ENCODE results near the gene NAA50. TPM values are rescaled to one million over a fixed set of nuclear protein-coding genes. Genes with fewer than 3 reads are reported as not detected.

Gene NAA50
- total and polyA plus RNA-seq, 10 donors: 24.4 to 100 (median 71.1) TPM

DNA sequence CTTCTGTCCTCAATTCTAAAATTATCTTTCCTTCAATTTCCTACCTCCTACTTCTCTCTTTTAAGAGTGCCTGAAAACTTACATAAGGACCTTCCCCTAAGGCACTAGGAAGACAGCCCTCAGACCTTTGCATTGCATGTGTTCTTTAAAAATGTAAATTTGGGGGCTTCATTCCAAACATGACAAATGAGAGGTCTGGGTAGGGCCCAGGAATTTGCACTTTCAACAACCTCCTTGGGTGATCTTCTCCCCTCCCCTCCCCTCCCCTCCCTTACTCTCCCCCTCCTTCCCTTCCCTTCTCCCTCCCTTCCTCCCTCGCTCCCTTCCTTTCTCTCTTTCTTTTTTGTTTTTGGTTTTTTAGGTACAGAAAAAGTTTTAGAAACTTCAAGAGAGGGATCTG lies 68.3 kb downstream of the NAA50 start:
- H3K9me3 ChIP-seq: no peaks in the 10 kb centered on the region
- H3K4me1 ChIP-seq: peaks cover 0 to 27% (median 0%) of the 10 kb centered on the region in 6 donors
- TF ChIP-seq, protein P1, sequence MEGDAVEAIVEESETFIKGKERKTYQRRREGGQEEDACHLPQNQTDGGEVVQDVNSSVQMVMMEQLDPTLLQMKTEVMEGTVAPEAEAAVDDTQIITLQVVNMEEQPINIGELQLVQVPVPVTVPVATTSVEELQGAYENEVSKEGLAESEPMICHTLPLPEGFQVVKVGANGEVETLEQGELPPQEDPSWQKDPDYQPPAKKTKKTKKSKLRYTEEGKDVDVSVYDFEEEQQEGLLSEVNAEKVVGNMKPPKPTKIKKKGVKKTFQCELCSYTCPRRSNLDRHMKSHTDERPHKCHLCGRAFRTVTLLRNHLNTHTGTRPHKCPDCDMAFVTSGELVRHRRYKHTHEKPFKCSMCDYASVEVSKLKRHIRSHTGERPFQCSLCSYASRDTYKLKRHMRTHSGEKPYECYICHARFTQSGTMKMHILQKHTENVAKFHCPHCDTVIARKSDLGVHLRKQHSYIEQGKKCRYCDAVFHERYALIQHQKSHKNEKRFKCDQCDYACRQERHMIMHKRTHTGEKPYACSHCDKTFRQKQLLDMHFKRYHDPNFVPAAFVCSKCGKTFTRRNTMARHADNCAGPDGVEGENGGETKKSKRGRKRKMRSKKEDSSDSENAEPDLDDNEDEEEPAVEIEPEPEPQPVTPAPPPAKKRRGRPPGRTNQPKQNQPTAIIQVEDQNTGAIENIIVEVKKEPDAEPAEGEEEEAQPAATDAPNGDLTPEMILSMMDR (IDR thresholded peaks at IDR 0.05 in 8 of 11, conservative IDR thresholded peaks at IDR 0.05 in 3 of 11): no peak
- TF ChIP-seq POLR2A (IDR thresholded peaks at IDR 0.05) (no peak), POLR2AphosphoS5 (IDR thresholded peaks at IDR 0.05) (no peak)
- intact Hi-C loops (cut with DNase I; ENCODE audit: low total_unique reads): no loop called here
- DNase-seq: no peak
- H3K36me3 ChIP-seq: peaks cover 0 to 50% (median 22%) of the 10 kb centered on the region in 6 donors
- H3K27ac ChIP-seq: peak overlapping the region in 1 of 8 donors; percentile 81
- H3K27me3 ChIP-seq (replicated peaks in 1 of 7): no peaks in the 10 kb centered on the region
- 94 to 100% (median 96%) methylated on average over 1 of the region's 1 CpG for WGBS, 5 donors
- no peak overlapping the region for H3K4me3 ChIP-seq

DNA sequence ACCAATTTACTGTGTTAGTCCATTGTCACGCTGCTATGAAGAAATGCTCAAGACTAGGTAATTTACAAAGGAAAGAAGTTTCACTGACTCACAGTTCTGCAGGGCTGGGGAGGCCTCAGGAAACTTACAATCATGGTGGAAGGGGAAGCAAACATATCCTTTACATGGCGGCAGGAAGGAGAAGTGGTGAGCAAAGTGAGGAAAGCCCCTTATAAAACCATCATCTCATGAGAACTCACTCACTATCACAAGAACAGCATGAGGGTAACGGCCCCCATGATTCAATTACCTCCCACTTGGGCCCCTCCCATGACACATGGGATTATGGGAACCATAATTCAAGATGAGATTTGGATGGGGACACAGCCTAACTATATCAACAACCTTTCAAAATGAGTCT lies 69.8 kb downstream of the NAA50 start:
- Histone ChIP-seq H3K36me3 (peaks cover 0 to 62% (median 23%) of the 10 kb centered on the region in 6 donors), H3K4me3 (no peak overlapping the region)

DNA sequence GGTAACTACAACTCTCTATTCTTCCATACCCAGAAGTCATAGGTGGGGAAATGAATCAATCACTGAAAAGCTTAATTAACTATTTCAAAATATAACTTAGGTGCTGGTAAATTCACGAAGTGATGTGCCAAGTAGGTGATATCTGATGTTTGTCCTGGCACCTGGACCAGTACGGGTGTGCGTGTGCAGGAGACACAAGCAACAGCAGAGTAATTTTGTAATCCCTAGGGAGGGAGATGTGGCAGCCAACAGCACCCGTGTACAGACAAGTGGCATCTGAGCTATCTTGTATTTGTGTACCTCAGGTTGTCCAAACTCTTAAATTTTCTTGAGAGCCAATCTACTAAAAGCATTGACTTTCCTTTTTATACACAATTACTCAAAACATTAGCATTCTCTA lies 72.5 kb downstream of the NAA50 start:
- no peak for DNase-seq
- Histone ChIP-seq H3K27ac (no peak overlapping the region), H3K9me3 (no peaks in the 10 kb centered on the region), H3K36me3 (peaks cover 0 to 77% (median 23%) of the 10 kb centered on the region in 6 donors), H3K4me3 (no peak overlapping the region), H3K4me1 (peaks cover 0 to 33% (median 0%) of the 10 kb centered on the region in 6 donors), H3K27me3 (replicated peaks in 1 of 7) (no peaks in the 10 kb centered on the region)
- intact Hi-C loops (cut with DNase I; ENCODE audit: low total_unique reads): no loop called here
- 76 to 87% (median 81%) methylated on average over 4 of the region's 4 CpGs for WGBS, 5 donors
- TF ChIP-seq POLR2AphosphoS5 (IDR thresholded peaks at IDR 0.05) (no peak), POLR2A (IDR thresholded peaks at IDR 0.05) (no peak)
- TF ChIP-seq, protein P1 (IDR thresholded peaks at IDR 0.05 in 8 of 11, conservative IDR thresholded peaks at IDR 0.05 in 3 of 11): no peak

More for the DNA sequence above, 69.8 kb downstream of the NAA50 start:
- peak overlapping the region in 4 of 8 donors; percentile 39 to 81 (median 62) for H3K27ac ChIP-seq
- no peaks in the 10 kb centered on the region for H3K27me3 ChIP-seq (replicated peaks in 1 of 7)
- intact Hi-C loops (cut with DNase I; ENCODE audit: low total_unique reads): no loop called here
- H3K4me1 ChIP-seq: peaks cover 0 to 27% (median 0%) of the 10 kb centered on the region in 6 donors
- TF ChIP-seq POLR2A (IDR thresholded peaks at IDR 0.05) (no peak), POLR2AphosphoS5 (IDR thresholded peaks at IDR 0.05) (no peak)
- TF ChIP-seq, protein P1 (IDR thresholded peaks at IDR 0.05 in 8 of 11, conservative IDR thresholded peaks at IDR 0.05 in 3 of 11): no peak
- no peak for DNase-seq
- 43 to 72% (median 53%) methylated on average over 3 of the region's 3 CpGs for WGBS, 5 donors
- no peaks in the 10 kb centered on the region for H3K9me3 ChIP-seq

DNA sequence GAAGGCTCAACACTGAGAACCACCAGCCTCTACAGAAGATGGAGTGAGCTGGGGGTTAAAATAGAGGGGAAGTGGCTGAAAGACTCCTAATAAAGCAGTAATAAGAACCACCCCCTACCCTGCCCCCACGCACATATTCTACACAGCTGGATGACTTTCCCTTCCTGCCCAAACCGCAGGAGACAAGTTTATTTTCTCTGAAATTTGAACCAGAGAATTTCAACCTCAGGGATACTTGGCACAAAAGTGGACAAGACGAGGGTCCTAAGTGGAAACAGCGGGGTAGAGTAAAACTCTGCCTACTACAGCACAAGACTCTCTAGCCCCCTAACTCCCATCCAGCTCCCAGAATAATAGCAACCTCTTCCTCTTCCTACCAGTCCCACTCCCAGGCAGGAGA lies 78.0 kb downstream of the NAA50 start:
- no peaks in the 10 kb centered on the region for H3K9me3 ChIP-seq
- DNase-seq: no peak
- intact Hi-C loops (cut with DNase I; ENCODE audit: low total_unique reads): no loop called here
- 37 to 44% (median 39%) methylated on average over 4 of the region's 4 CpGs for WGBS, 5 donors
- H3K4me1 ChIP-seq: peaks cover 0 to 43% (median 15%) of the 10 kb centered on the region in 6 donors
- no peak overlapping the region for H3K4me3 ChIP-seq
- TF ChIP-seq, protein P1 (IDR thresholded peaks at IDR 0.05 in 8 of 11, conservative IDR thresholded peaks at IDR 0.05 in 3 of 11): no peak
- TF ChIP-seq POLR2AphosphoS5 (IDR thresholded peaks at IDR 0.05) (no peak), POLR2A (IDR thresholded peaks at IDR 0.05) (no peak)
- H3K36me3 ChIP-seq: peaks cover 0 to 72% (median 17%) of the 10 kb centered on the region in 6 donors
- H3K27me3 ChIP-seq (replicated peaks in 1 of 7): no peaks in the 10 kb centered on the region
- H3K27ac ChIP-seq: peak overlapping the region in 4 of 8 donors; percentile 42 to 56 (median 48)

Other genes with a start within 250 kb of the NAA50 start
- gene SPICE1, start 231.1 kb downstream of the NAA50 start, total RNA-seq: 10 to 100 TPM; 15.7 to 26.3 (median 17.7) TPM
- gene SPICE1, start 231.1 kb downstream of the NAA50 start, polyA plus RNA-seq: 1 to 10 TPM; 1.4 to 2.1 (median 1.7) TPM
- 10 to 100 TPM; 37.2 to 81.5 (median 47.4) TPM for gene SIDT1, start 213.7 kb downstream of the NAA50 start, total RNA-seq
- 10 to 100 TPM; 12.4 to 13.4 (median 12.8) TPM for gene SIDT1, start 213.7 kb downstream of the NAA50 start, polyA plus RNA-seq
- gene USF3, start 49.6 kb downstream of the NAA50 start, total RNA-seq: 10 to 100 TPM; 23.9 to 36.0 (median 28.4) TPM
- 1 to 10 TPM; 5.5 to 8.2 (median 7.0) TPM for gene USF3, start 49.6 kb downstream of the NAA50 start, polyA plus RNA-seq
- gene ATP6V1A, start 786 bp upstream of the NAA50 start, total RNA-seq: 100 to 1,000 TPM in 1 of 7 donors, 10 to 100 TPM in 6; 69.9 to 109 (median 92.7) TPM
- 10 to 100 TPM; 13.3 to 26.0 (median 16.9) TPM for gene ATP6V1A, start 786 bp upstream of the NAA50 start, polyA plus RNA-seq
- gene GRAMD1C, start 92.5 kb upstream of the NAA50 start, total RNA-seq: 10 to 100 TPM in 2 of 7 donors, 1 to 10 TPM in 5; 3.0 to 14.2 (median 5.3) TPM
- 1 to 10 TPM; 2.6 to 5.1 (median 2.9) TPM for gene GRAMD1C, start 92.5 kb upstream of the NAA50 start, polyA plus RNA-seq
- gene ZDHHC23, start 201.8 kb upstream of the NAA50 start, total RNA-seq: 10 to 100 TPM in 2 of 7 donors, 1 to 10 TPM in 5; 5.3 to 16.4 (median 8.4) TPM
- gene ZDHHC23, start 201.8 kb upstream of the NAA50 start, polyA plus RNA-seq: 1 to 10 TPM; 2.0 to 2.8 (median 2.3) TPM